GM06990 (cell line): ENCODE results near the gene CPA3.

Source experiments
- DNase-seq: peaks from one replicate; pipeline ENCODE4 v3.0.0-alpha.2; 2011; ENCODE audit not compliant: insufficient read length; ENCODE audit errors: extremely low read depth
- H3K27me3 ChIP-seq: replicated peaks from 2 replicates; pipeline ENCODE4 v1.6.0; 2011; ENCODE audit warnings: low read length; ENCODE audit not compliant: control insufficient read depth, insufficient read depth
- H3K36me3 ChIP-seq: 2 replicates; pipeline ENCODE4 v1.5.1; 2011; ENCODE audit warnings: low read length; ENCODE audit not compliant: control insufficient read depth, insufficient read depth
- H3K4me3 ChIP-seq: replicated peaks from 2 replicates; pipeline ENCODE4 v1.5.1; 2011; ENCODE audit warnings: low read depth, mild to moderate bottlenecking, control low read depth, low read length
- TF ChIP-seq, protein P1 (sequence below): IDR thresholded peaks from 2 replicates; pipeline ENCODE4 v1.5.1; 2011; ENCODE audit warnings: low read length, control low read depth, mild to moderate bottlenecking, inconsistent platforms; ENCODE audit not compliant: insufficient read depth, poor library complexity, severe bottlenecking

The CPA3 gene

DNA sequence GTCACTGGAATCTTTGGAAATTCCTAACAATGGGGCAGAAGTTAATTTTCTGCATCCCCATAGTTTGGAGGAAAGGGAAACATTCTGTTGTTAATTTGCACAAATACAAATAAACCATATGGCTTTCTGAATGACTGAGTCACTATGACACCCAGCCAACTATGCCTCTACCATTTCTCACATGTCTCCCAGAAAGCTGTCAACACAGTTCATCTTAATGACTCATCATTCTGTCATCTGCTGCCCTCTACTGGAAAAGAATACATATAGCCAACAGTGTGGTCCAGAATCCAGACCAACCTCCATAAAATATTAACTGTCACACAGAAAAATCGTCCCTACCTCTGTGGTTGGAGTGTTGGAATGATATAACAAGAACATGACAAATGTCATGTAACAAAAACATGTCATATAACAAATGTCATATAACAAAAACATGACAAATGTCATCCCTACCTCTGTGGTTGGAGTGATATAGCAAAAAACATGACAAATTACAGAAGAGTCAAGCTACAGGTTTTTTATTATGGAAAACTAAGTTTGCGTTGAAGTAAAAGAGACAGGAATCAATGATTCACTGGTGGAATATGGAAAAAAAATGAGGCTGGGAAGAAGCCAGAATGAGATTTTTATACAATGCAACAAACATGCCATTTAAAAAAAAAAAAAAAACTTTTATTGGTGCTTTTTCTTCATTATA, 78.6 kb downstream of the CPA3 start:
- DNase-seq, result peak; percentile 28
- Histone ChIP-seq H3K36me3 (no peaks in the 10 kb centered on the region), H3K4me3 (no peak overlapping the region), H3K27me3 (no peaks in the 10 kb centered on the region)
- TF ChIP-seq, protein P1, sequence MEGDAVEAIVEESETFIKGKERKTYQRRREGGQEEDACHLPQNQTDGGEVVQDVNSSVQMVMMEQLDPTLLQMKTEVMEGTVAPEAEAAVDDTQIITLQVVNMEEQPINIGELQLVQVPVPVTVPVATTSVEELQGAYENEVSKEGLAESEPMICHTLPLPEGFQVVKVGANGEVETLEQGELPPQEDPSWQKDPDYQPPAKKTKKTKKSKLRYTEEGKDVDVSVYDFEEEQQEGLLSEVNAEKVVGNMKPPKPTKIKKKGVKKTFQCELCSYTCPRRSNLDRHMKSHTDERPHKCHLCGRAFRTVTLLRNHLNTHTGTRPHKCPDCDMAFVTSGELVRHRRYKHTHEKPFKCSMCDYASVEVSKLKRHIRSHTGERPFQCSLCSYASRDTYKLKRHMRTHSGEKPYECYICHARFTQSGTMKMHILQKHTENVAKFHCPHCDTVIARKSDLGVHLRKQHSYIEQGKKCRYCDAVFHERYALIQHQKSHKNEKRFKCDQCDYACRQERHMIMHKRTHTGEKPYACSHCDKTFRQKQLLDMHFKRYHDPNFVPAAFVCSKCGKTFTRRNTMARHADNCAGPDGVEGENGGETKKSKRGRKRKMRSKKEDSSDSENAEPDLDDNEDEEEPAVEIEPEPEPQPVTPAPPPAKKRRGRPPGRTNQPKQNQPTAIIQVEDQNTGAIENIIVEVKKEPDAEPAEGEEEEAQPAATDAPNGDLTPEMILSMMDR, result peak; percentile 67

DNA sequence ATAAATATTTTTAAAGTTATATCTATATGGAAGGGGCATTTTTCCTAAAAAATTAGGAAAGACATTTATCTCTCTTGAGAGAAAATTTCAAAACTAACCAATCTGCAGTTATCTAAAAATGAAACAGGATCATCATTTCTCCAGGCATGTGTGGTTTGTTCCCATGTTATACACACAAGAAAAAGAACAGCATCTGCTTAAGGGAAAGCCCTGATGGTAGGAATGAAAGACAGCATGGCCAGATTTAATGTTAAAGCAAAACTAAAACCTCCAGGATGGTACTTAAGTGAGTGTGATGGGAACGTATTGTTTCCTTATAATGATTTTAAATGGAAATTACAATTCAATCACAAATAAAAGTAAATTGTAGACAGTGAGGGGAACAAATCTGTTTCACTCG, 80.0 kb downstream of the CPA3 start:
- Histone ChIP-seq H3K4me3 (no peak overlapping the region), H3K27me3 (no peaks in the 10 kb centered on the region), H3K36me3 (no peaks in the 10 kb centered on the region)
- no peak for DNase-seq
- TF ChIP-seq, protein P1, result no peak
